Upper lobe of right lung (tissue), 1 donor: ENCODE measurements around the gene DPP10. TPM values are rescaled to one million over a fixed set of nuclear protein-coding genes. Genes with fewer than 3 reads are reported as not detected.
"Not testable (repeated sequence)": the region's sequence is repeated elsewhere in the genome, so short reads cannot be mapped to it uniquely, and the experiment has no call there.

Experiments
- ATAC-seq: fragments of 200-7000 bp; cut with Tn5 transposase; one replicate; pipeline ENCODE4 v1.9.1; 2020; ENCODE audit warnings: mild to moderate bottlenecking, moderate library complexity
- DNase-seq: peaks from one replicate; pipeline ENCODE4 v3.0.0-alpha.2; 2020
- H3K27ac ChIP-seq: fragments of 200-600 bp; one replicate; pipeline ENCODE4 v1.8.0; 2022
- H3K27me3 ChIP-seq: fragments of 200-600 bp; one replicate; pipeline ENCODE4 v1.8.0; 2022; ENCODE audit warnings: mild to moderate bottlenecking
- H3K36me3 ChIP-seq: fragments of 200-600 bp; one replicate; pipeline ENCODE4 v1.8.0; 2022
- H3K4me1 ChIP-seq: fragments of 200-600 bp; one replicate; pipeline ENCODE4 v1.8.0; 2022
- H3K4me3 ChIP-seq: fragments of 200-600 bp; one replicate; pipeline ENCODE4 v1.8.0; 2022; ENCODE audit warnings: mild to moderate bottlenecking
- H3K9me3 ChIP-seq: fragments of 200-600 bp; one replicate; pipeline ENCODE4 v1.8.0; 2022
- CTCF ChIP-seq: fragments of 200-600 bp; IDR thresholded peaks from one replicate; pipeline ENCODE4 v1.8.0; 2022; ENCODE audit warnings: antibody characterized with exemption
- intact Hi-C: fragments of 100-400 bp; cut with DNase I; formaldehyde crosslinking; loops from one replicate; pipeline ENCODE4 v1.11.0; 2022
- total RNA-seq: library from RNA; stranded (reverse); fragmentation: NEBNext Ultra II Directional; extraction: Animal tissue kit (Norgen Biotek cat#: 25700); gene quantifications from one replicate; pipeline ENCODE4 v1.2.1, GENCODE V29; 2021
- donor health status: DM: no; HTN: yes; CAD: no; lungs with severe emphysema.

DPP10 gene
- total RNA-seq, 1 donor from 2014 or later: 1.0 TPM

GRCh38 chr2:115400940-115401339, 958.5 kb downstream of the DPP10 start:
- no peaks in the 10 kb centered on the region for H3K9me3 ChIP-seq
- H3K4me1 ChIP-seq: no peaks in the 10 kb centered on the region
- no peak overlapping the region for H3K27ac ChIP-seq
- DNase-seq: no peak
- intact Hi-C loops: no loop called here
- peak; percentile 46 for ATAC-seq
- H3K36me3 ChIP-seq: no peaks in the 10 kb centered on the region
- H3K27me3 ChIP-seq: no peaks in the 10 kb centered on the region
- H3K4me3 ChIP-seq: no peak overlapping the region
- no peak for TF ChIP-seq CTCF

- H3K9me3 ChIP-seq: no peaks in the 10 kb centered on the region
- no peaks in the 10 kb centered on the region for H3K4me1 ChIP-seq
- no peak for DNase-seq
- no peak overlapping the region for H3K27ac ChIP-seq
- no peak overlapping the region for H3K4me3 ChIP-seq
- no peak for TF ChIP-seq CTCF
- intact Hi-C loops: no loop called here
- ATAC-seq: no peak
- no peaks in the 10 kb centered on the region for H3K27me3 ChIP-seq
- no peaks in the 10 kb centered on the region for H3K36me3 ChIP-seq
These were observed 970.1 kb downstream of the DPP10 start for GRCh38 chr2:115412501-115412900.

- Histone ChIP-seq H3K4me1 (no peaks in the 10 kb centered on the region), H3K36me3 (no peaks in the 10 kb centered on the region), H3K9me3 (no peaks in the 10 kb centered on the region), H3K27ac (no peak overlapping the region), H3K27me3 (no peaks in the 10 kb centered on the region), H3K4me3 (no peak overlapping the region)
- intact Hi-C loops: no loop called here
- no peak for TF ChIP-seq CTCF
- ATAC-seq: no peak
- DNase-seq: no peak
These were observed 971.4 kb downstream of the DPP10 start for GRCh38 chr2:115413791-115414190.

GRCh38 chr2:115414466-115414865, 972.0 kb downstream of the DPP10 start:
- Histone ChIP-seq H3K9me3 (no peaks in the 10 kb centered on the region), H3K36me3 (no peaks in the 10 kb centered on the region), H3K4me1 (no peaks in the 10 kb centered on the region), H3K27me3 (no peaks in the 10 kb centered on the region), H3K4me3 (no peak overlapping the region), H3K27ac (no peak overlapping the region)
- ATAC-seq (no peak), DNase-seq (no peak)
- TF ChIP-seq CTCF: no peak
- intact Hi-C loops: no loop called here

GRCh38 chr2:115422004-115422634, 979.7 kb downstream of the DPP10 start:
- H3K27ac ChIP-seq: no peak overlapping the region
- no peaks in the 10 kb centered on the region for H3K36me3 ChIP-seq
- intact Hi-C loops: no loop called here
- H3K9me3 ChIP-seq: no peaks in the 10 kb centered on the region
- DNase-seq: no peak
- no peaks in the 10 kb centered on the region for H3K4me1 ChIP-seq
- no peak for ATAC-seq
- no peaks in the 10 kb centered on the region for H3K27me3 ChIP-seq
- no peak for TF ChIP-seq CTCF
- no peak overlapping the region for H3K4me3 ChIP-seq

GRCh38 chr2:115427436-115427835, 985.0 kb downstream of the DPP10 start:
- ATAC-seq: no peak
- Histone ChIP-seq H3K4me3 (no peak overlapping the region), H3K36me3 (no peaks in the 10 kb centered on the region), H3K9me3 (no peaks in the 10 kb centered on the region), H3K27me3 (no peaks in the 10 kb centered on the region), H3K4me1 (no peaks in the 10 kb centered on the region), H3K27ac (no peak overlapping the region)
- intact Hi-C loops: no loop called here
- no peak for TF ChIP-seq CTCF
- DNase-seq: no peak

- intact Hi-C loops, ATAC-seq: not testable (repeated sequence)
These were observed 998.3 kb downstream of the DPP10 start for GRCh38 chr2:115440746-115441145.

More at GRCh38 chr2:115440746-115441145, 998.3 kb downstream of the DPP10 start:
- not testable (repeated sequence) for DNase-seq, H3K4me3 ChIP-seq, H3K9me3 ChIP-seq, H3K27ac ChIP-seq, H3K27me3 ChIP-seq, H3K36me3 ChIP-seq, H3K4me1 ChIP-seq
